Fibroblast of mammary gland (primary cell): Measurements from ENCODE around the gene ADAMTS8.

Experiments used
- DNase-seq: peaks from one replicate; pipeline ENCODE4 v3.0.0-alpha.2; 2010; ENCODE audit warnings: low read depth
- H3K4me3 ChIP-seq: 2 replicates; pipeline ENCODE4 v1.5.1; 2011; ENCODE audit warnings: low read depth, mild to moderate bottlenecking, low read length, moderate library complexity; ENCODE audit not compliant: control insufficient read depth
- TF ChIP-seq, protein P1 (sequence below): conservative IDR thresholded peaks from 2 replicates; pipeline ENCODE4 v1.5.1; 2011; ENCODE audit warnings: low read depth, low read length, inconsistent platforms; ENCODE audit not compliant: control insufficient read depth, insufficient read depth

ADAMTS8 gene

DNA sequence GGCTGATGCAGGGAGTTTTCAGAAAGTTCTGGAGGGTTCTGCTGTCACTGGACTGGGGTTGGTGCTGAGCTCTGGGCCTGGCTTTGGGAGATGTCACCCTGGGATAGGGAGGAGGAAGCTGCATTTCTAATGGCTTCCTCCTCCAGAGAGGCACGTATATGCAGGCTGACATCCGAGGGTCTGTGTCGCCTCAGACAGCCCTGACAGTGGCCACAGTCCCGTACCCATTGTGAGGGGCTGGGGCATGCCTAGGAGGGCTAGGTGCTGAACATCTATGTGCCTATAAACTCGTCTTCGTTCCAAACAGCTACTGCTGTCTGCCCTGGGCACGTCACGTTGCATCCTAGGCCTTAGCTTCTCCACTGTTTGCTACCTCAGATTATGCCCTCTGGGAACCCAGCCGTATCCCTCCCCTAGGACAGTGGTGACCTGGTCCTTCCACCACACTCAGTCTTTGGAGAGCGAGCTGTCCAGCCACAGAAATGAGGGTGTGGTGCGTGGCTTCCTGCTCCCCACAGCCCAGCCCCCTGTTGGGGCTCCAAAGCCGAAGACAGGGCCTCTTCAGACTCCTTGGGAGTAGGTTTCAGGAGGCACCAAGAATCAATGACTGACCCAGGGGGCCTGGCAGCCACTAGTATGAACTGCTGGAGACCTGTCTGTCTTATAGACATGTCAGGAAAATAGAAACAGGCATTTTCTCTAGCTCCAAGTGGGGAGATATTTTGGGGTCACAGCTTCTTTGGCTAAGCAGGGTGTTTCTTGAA lies 46.4 kb upstream of the ADAMTS8 start:
- TF ChIP-seq, protein P1, sequence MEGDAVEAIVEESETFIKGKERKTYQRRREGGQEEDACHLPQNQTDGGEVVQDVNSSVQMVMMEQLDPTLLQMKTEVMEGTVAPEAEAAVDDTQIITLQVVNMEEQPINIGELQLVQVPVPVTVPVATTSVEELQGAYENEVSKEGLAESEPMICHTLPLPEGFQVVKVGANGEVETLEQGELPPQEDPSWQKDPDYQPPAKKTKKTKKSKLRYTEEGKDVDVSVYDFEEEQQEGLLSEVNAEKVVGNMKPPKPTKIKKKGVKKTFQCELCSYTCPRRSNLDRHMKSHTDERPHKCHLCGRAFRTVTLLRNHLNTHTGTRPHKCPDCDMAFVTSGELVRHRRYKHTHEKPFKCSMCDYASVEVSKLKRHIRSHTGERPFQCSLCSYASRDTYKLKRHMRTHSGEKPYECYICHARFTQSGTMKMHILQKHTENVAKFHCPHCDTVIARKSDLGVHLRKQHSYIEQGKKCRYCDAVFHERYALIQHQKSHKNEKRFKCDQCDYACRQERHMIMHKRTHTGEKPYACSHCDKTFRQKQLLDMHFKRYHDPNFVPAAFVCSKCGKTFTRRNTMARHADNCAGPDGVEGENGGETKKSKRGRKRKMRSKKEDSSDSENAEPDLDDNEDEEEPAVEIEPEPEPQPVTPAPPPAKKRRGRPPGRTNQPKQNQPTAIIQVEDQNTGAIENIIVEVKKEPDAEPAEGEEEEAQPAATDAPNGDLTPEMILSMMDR, result no peak
- H3K4me3 ChIP-seq, result no peak overlapping the region
- no peak for DNase-seq

DNA sequence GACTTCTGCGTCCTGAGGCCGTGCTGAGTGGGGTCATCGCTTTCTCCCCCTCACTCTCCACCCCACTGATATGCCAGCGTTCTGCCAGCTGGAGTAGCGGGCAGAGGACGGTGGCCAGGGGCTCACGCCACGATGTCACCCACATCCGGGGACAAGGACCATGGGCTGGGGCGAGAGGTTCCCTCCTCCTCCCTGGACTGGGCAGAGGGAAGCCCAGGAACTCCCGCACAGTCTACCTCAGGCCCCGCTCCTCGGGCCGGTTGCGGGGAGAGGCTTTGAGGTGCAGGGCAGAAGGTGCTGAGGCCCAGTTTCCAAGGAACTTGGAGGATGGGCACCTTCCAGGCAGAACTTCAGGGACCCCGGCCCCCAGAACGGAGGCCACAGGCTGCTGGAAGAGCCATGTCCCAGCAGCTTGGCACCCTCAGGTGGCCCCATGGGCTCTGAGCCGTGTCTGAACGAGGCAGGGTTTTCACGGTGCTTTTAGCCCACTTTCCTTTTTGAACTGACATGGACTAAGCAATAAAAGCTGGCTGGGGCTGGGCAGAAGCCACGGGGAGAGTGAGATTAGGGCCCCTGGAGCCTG lies 45.5 kb upstream of the ADAMTS8 start:
- no peak overlapping the region for H3K4me3 ChIP-seq
- DNase-seq, result no peak
- TF ChIP-seq, protein P1, result no peak

DNA sequence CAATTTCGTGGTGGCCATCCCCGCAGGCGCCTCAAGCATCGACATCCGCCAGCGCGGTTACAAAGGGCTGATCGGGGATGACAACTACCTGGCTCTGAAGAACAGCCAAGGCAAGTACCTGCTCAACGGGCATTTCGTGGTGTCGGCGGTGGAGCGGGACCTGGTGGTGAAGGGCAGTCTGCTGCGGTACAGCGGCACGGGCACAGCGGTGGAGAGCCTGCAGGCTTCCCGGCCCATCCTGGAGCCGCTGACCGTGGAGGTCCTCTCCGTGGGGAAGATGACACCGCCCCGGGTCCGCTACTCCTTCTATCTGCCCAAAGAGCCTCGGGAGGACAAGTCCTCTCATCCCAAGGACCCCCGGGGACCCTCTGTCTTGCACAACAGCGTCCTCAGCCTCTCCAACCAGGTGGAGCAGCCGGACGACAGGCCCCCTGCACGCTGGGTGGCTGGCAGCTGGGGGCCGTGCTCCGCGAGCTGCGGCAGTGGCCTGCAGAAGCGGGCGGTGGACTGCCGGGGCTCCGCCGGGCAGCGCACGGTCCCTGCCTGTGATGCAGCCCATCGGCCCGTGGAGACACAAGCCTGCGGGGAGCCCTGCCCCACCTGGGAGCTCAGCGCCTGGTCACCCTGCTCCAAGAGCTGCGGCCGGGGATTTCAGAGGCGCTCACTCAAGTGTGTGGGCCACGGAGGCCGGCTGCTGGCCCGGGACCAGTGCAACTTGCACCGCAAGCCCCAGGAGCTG lies 44.8 kb upstream of the ADAMTS8 start:
- TF ChIP-seq, protein P1, result no peak
- H3K4me3 ChIP-seq, result no peak overlapping the region
- DNase-seq, result no peak

DNA sequence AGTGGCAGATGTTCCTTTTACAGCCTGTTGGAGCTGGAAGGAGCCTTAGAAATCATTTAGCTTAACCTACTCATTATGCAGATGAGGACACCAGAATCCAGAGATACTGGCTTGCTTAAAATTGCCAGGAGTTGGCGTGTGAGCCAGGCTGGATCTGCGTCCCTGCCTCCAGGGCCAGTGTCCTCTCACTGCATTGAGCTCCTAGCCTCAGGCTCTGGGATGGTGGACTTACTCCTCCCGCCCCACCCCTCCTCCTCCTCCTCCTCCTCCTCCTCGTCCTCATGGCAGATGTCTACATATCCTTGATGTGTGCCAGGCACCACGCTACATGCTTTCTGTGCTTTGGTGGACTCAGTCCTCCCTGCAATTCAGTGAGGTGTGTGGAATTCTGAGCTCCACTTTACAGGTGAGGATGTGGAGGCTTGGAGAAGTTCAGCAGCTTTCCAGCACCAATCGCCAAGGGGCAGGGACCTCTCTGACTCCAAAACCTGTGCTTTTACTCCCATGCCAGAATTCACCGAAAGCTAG lies 44.1 kb upstream of the ADAMTS8 start:
- TF ChIP-seq, protein P1, result no peak
- DNase-seq, result no peak
- H3K4me3 ChIP-seq, result no peak overlapping the region

DNA sequence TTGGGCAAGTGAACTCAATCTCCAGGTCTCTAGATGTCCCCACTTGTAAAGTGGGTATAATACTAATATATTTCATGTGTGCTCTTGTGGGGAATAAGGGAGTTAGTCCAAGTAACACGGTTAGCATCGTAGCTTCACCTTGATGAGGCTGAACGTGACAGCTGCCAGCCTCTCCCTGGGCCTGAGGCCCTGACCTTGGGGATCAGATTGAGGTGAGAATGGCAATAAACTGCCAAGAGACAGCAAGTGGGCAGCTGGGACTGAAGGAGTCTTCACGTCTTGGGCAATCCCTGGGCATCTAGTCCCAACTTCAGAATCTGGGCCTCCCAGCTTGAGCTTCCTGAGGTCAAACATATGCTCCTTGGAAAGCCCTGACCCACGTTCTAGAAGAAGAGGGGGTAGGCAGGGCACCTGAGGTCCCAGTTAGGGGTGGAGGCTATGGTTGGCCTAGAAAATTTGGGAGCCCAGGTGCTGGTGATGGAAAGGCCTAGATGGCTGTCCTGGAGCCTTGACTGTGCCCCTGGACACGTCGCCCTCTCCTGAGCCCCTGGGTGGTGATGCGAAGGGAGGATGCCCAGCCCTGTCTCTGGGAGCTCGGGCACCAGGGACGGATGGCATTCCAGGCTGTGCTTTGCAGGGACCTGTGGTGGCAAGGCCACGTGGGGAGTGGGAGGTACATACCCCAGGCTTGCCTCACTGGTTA lies 43.5 kb upstream of the ADAMTS8 start:
- TF ChIP-seq, protein P1, result no peak
- DNase-seq, result no peak
- H3K4me3 ChIP-seq, result no peak overlapping the region
